K562 (cell line): Measurements from ENCODE around the gene POLR2L. TPM values are rescaled to one million over a fixed set of nuclear protein-coding genes. Genes with fewer than 3 reads are reported as not detected.

Experiments used
- ARHGAP35 ChIP-seq: fragments of 450-650 bp; IDR thresholded peaks from 2 replicates; pipeline ENCODE4 v1.6.1; 2018; ENCODE audit not compliant: partially characterized antibody
- ARID4B ChIP-seq: sonication (generic); formaldehyde crosslinking; IDR thresholded peaks from 2 replicates; pipeline ENCODE4 v1.8.0; 2022; ENCODE audit warnings: mild to moderate bottlenecking, missing genetic modification reagents
- ATF6 ChIP-seq: sonication (generic); formaldehyde crosslinking; IDR thresholded peaks from 2 replicates; pipeline ENCODE4 v1.4.0; 2020; ENCODE audit warnings: mild to moderate bottlenecking, missing genetic modification reagents
- BRD9 ChIP-seq: fragments of 450-650 bp; IDR thresholded peaks from 2 replicates; pipeline ENCODE4 v1.6.1; 2018; ENCODE audit warnings: low read depth; ENCODE audit not compliant: partially characterized antibody
- ELK1 ChIP-seq: sonication (generic); formaldehyde crosslinking; IDR thresholded peaks from 2 replicates; pipeline ENCODE4 v1.8.1; 2022; ENCODE audit warnings: missing genetic modification reagents
- EP400 ChIP-seq: fragments of 450-650 bp; IDR thresholded peaks from 2 replicates; pipeline ENCODE4 v1.6.1; 2017; ENCODE audit warnings: antibody characterized with exemption, mild to moderate bottlenecking, moderate library complexity
- FOXA3 ChIP-seq, 2 experiments: fragments of 450-650 bp in 1 of 2; sonication (generic) in 1 of 2; formaldehyde crosslinking; IDR thresholded peaks in 1 of 2; conservative IDR thresholded peaks in 1 of 2; 2 replicates each; pipeline versions ENCODE4 v1.4.0 to v1.8.0; 2020 to 2022; ENCODE audit warnings: mild to moderate bottlenecking in 2 of 2, missing genetic modification reagents in 1 of 2
- GATA2 ChIP-seq: sonication (generic); formaldehyde crosslinking; IDR thresholded peaks from 2 replicates; pipeline ENCODE4 v1.4.0; 2020; ENCODE audit warnings: mild to moderate bottlenecking, missing genetic modification reagents
- HINFP ChIP-seq: fragments of 450-650 bp; conservative IDR thresholded peaks from 2 replicates; pipeline ENCODE4 v1.6.1; 2016; ENCODE audit warnings: missing genetic modification characterization, low read depth, mild to moderate bottlenecking, control low read depth, missing compliant biosample characterization
- MCM5 ChIP-seq: fragments of 450-650 bp; IDR thresholded peaks from 2 replicates; pipeline ENCODE4 v1.6.1; 2016; ENCODE audit warnings: low read depth
- NR2C1 ChIP-seq, 2 experiments: fragments of 450-650 bp; IDR thresholded peaks; 2 replicates each; pipeline ENCODE4 v1.6.1; 2017; ENCODE audit warnings: mild to moderate bottlenecking in 2 of 2, antibody characterized with exemption in 1 of 2, inconsistent platforms in 1 of 2, missing compliant biosample characterization in 1 of 2, missing genetic modification characterization in 1 of 2
- RBBP5 ChIP-seq: fragments of 200-600 bp; sonication (generic); IDR thresholded peaks from 2 replicates; pipeline ENCODE4 v1.6.1; 2012; ENCODE audit warnings: borderline replicate concordance, mild to moderate bottlenecking, low read length, control low read depth, inconsistent platforms; ENCODE audit not compliant: insufficient read depth, poor library complexity, severe bottlenecking
- RFX7 ChIP-seq: fragments of 250-450 bp; sonication (Bioruptor Pico); IDR thresholded peaks from 2 replicates; pipeline ENCODE4 v1.5.1; 2021; ENCODE audit warnings: mild to moderate bottlenecking
- YY1 ChIP-seq, 3 experiments: IDR thresholded peaks; 2 replicates each; pipeline ENCODE4 v1.6.1; 2011; ENCODE audit warnings: low read length in 2 of 3, mild to moderate bottlenecking in 2 of 3, moderate library complexity in 2 of 3, borderline replicate concordance in 1 of 3, control low read depth in 1 of 3, low read depth in 1 of 3; ENCODE audit not compliant: insufficient read depth in 3 of 3, insufficient replicate concordance in 2 of 3, control insufficient read depth in 1 of 3, insufficient read length in 1 of 3; ENCODE audit errors: extremely low read depth in 1 of 3
- ZNF274 ChIP-seq: IDR thresholded peaks from 2 replicates; pipeline ENCODE4 v1.6.1; 2011; ENCODE audit warnings: low read depth, mild to moderate bottlenecking, low read length, moderate library complexity, borderline replicate concordance
- ZNF384 ChIP-seq: IDR thresholded peaks from 2 replicates; pipeline ENCODE4 v1.6.1; 2012; ENCODE audit warnings: low read depth, low read length, improper control_type of control experiment
- ZSCAN32 ChIP-seq: fragments of 450-650 bp; formaldehyde crosslinking; IDR thresholded peaks from 2 replicates; pipeline ENCODE4 v1.4.0; 2020; ENCODE audit warnings: mild to moderate bottlenecking, moderate library complexity
- polyA plus RNA-seq, 8 experiments: library from polyadenylated mRNA; depleted of rRNA in 4 of 8; stranded (reverse) in 5 of 8; unstranded in 3 of 8; fragments of >200 nt; fragmentation: Nextera tagmentation in 2 of 8; fragmentation: Illumina TruSeq in 1 of 8; extraction: Ambion mirVana in 2 of 8; extraction: Trizol in 1 of 8; gene quantifications; 2 replicates each; pipeline versions ENCODE4 v1.2.1 to v1.2.3, GENCODE V29; 2011 to 2014; ENCODE audit warnings: inconsistent platforms in 1 of 8, missing spikeins in 1 of 8
- total RNA-seq, 7 experiments: library from RNA; depleted of rRNA in 6 of 7; stranded (reverse); fragments of >200 nt in 6 of 7; fragmentation: Illumina TruSeq in 2 of 7; extraction: Trizol in 2 of 7; gene quantifications; 2 replicates each; pipeline versions ENCODE4 v1.2.1 to v1.2.3, GENCODE V29; 2011 to 2021; ENCODE audit warnings: low replicate concordance in 1 of 7

POLR2L gene
- total and polyA plus RNA-seq, 9 of the 15 experiments (the other 6 are each of a cell fraction or from before 2014, with no cell fraction given): 38.3 to 688 (median 108) TPM

GRCh38 chr11:818396-819128, 23.8 kb downstream of the POLR2L start, which contains the start of gene PNPLA2 (continued):
- TF ChIP-seq YY1 (IDR thresholded peaks at IDR 0.05; ENCODE audit: borderline replicate concordance in 1 of 3, control insufficient read depth in 1 of 3, extremely low read depth in 1 of 3, insufficient read depth in 3 of 3, insufficient read length in 1 of 3, insufficient replicate concordance in 2 of 3, low read depth in 1 of 3, low read length in 2 of 3) (no peak), ZNF384 (no peak), HINFP (tag) (no peak), RFX7 (CRISPR knock-in tag) (no peak), ELK1 (CRISPR knock-in tag) (no peak), NR2C1 (IDR thresholded peaks at IDR 0.05) (no peak), NR2C1 (tag; IDR thresholded peaks at IDR 0.05) (no peak), ZNF274 (no peak), ATF6 (CRISPR knock-in tag) (no peak), GATA2 (no peak), RBBP5 (no peak), MCM5 (no peak), ARID4B (CRISPR knock-in tag) (no peak), BRD9 (no peak), ARHGAP35 (no peak), ZSCAN32 (CRISPR knock-in tag) (no peak), EP400 (no peak), FOXA3 (CRISPR knock-in tag; conservative IDR thresholded peaks at IDR 0.05 in 1 of 2, IDR thresholded peaks at IDR 0.05 in 1 of 2) (0 out of 4 replicates have a peak, but pooled peaks of 1 of the 2 experiments have one; percentile 66)
